HEK293 (cell line): ENCODE measurements around the gene MED13L.
A peak's percentile ranks its signal among the peaks of the same experiment; 100 is the strongest.

Source experiments
- CTCF ChIA-PET: fragments of 350-600 bp; formaldehyde crosslinking; extraction: SDS; loops from one replicate; lab custom pipeline; 2021; ENCODE audit warnings: antibody characterized with exemption; lab: Yijun Ruan, JAX
- POLR2A ChIA-PET: fragments of 300-600 bp; formaldehyde crosslinking; extraction: SDS; loops from one replicate; lab custom pipeline; 2020; ENCODE audit warnings: antibody characterized with exemption, inconsistent platforms; lab: Yijun Ruan, JAX
- H3K27ac ChIP-seq: fragments of 200-500 bp; sonication (Bioruptor generic); 2 replicates; pipeline ENCODE4 v1.5.1; 2014; ENCODE audit warnings: low read depth, low read length, control low read depth, inconsistent platforms; ENCODE audit errors: extremely low read depth
- H3K36me3 ChIP-seq, 2 experiments: fragments of 200-500 bp in 1 of 2; sonication (Bioruptor generic) in 1 of 2; 1 replicate in 1 of 2; 2 replicates in 1 of 2; pipeline ENCODE4 v1.5.1; 2014 to 2017; ENCODE audit warnings: inconsistent platforms in 2 of 2, low read length in 2 of 2; ENCODE audit not compliant: control insufficient read depth in 2 of 2, insufficient read depth in 1 of 2
- H3K4me1 ChIP-seq: fragments of 200-500 bp; sonication (Bioruptor generic); 2 replicates; pipeline ENCODE4 v1.5.1; 2014; ENCODE audit warnings: mild to moderate bottlenecking, low read length, inconsistent platforms; ENCODE audit not compliant: control insufficient read depth, insufficient read depth
- H3K4me3 ChIP-seq: 2 replicates; pipeline ENCODE4 v1.5.1; 2011; ENCODE audit warnings: low read depth, mild to moderate bottlenecking, control low read depth, low read length, moderate library complexity
- H3K9me3 ChIP-seq: fragments of 200-500 bp; sonication (Bioruptor generic); 2 replicates; pipeline ENCODE4 v1.5.1; 2014; ENCODE audit warnings: low read depth, low read length, inconsistent platforms; ENCODE audit not compliant: control insufficient read depth, insufficient read depth
- BCL11B ChIP-seq: fragments of 450-650 bp; formaldehyde crosslinking; IDR thresholded peaks from 2 replicates; pipeline ENCODE4 v1.5.1; 2016; ENCODE audit warnings: low read depth, missing biosample characterization, missing genetic modification characterization
- GLI4 ChIP-seq: fragments of 450-650 bp; formaldehyde crosslinking; IDR thresholded peaks from 2 replicates; pipeline ENCODE4 v1.5.1; 2016; ENCODE audit warnings: missing biosample characterization, missing genetic modification characterization
- HOXA7 ChIP-seq: sonication (generic); formaldehyde crosslinking; IDR thresholded peaks from 2 replicates; pipeline ENCODE4 v1.8.1; 2022; ENCODE audit warnings: missing genetic modification reagents, borderline replicate concordance
- KLF17 ChIP-seq: fragments of 450-650 bp; formaldehyde crosslinking; IDR thresholded peaks from 2 replicates; pipeline ENCODE4 v1.5.1; 2016; ENCODE audit warnings: missing biosample characterization, missing genetic modification characterization
- KLF7 ChIP-seq: fragments of 450-650 bp; formaldehyde crosslinking; IDR thresholded peaks from 2 replicates; pipeline ENCODE4 v1.5.1; 2016; ENCODE audit warnings: missing biosample characterization, missing genetic modification characterization, borderline replicate concordance
- PBX3 ChIP-seq: sonication (generic); formaldehyde crosslinking; IDR thresholded peaks from 2 replicates; pipeline ENCODE4 v1.8.1; 2022; ENCODE audit warnings: mild to moderate bottlenecking, moderate library complexity, missing genetic modification reagents
- ZBTB11 ChIP-seq: fragments of 450-650 bp; formaldehyde crosslinking; conservative IDR thresholded peaks from 2 replicates; pipeline ENCODE4 v1.5.1; 2016; ENCODE audit warnings: low read depth, missing biosample characterization, missing genetic modification characterization
- ZBTB21 ChIP-seq: fragments of 450-650 bp; formaldehyde crosslinking; IDR thresholded peaks from 2 replicates; pipeline ENCODE4 v1.5.1; 2017; ENCODE audit warnings: missing biosample characterization, missing genetic modification characterization
- ZIC2 ChIP-seq: fragments of 450-650 bp; formaldehyde crosslinking; IDR thresholded peaks from 2 replicates; pipeline ENCODE4 v1.5.1; 2016; ENCODE audit warnings: missing biosample characterization, missing genetic modification characterization
- ZNF10 ChIP-seq: fragments of 450-650 bp; formaldehyde crosslinking; IDR thresholded peaks from 2 replicates; pipeline ENCODE4 v1.5.1; 2017; ENCODE audit warnings: missing biosample characterization, missing genetic modification characterization
- ZNF174 ChIP-seq: fragments of 450-650 bp; formaldehyde crosslinking; IDR thresholded peaks from 2 replicates; pipeline ENCODE4 v1.5.0; 2017; ENCODE audit warnings: missing biosample characterization, mild to moderate bottlenecking, missing genetic modification characterization
- ZNF223 ChIP-seq: fragments of 450-650 bp; formaldehyde crosslinking; IDR thresholded peaks from 2 replicates; pipeline ENCODE4 v1.5.1; 2016; ENCODE audit warnings: missing biosample characterization, missing genetic modification characterization
- ZNF23 ChIP-seq: fragments of 450-650 bp; formaldehyde crosslinking; IDR thresholded peaks from 2 replicates; pipeline ENCODE4 v1.5.1; 2016; ENCODE audit warnings: missing biosample characterization, missing genetic modification characterization, borderline replicate concordance
- ZNF24 ChIP-seq: fragments of 450-650 bp; formaldehyde crosslinking; IDR thresholded peaks from 2 replicates; pipeline ENCODE4 v1.5.1; 2016; ENCODE audit warnings: missing biosample characterization, missing genetic modification characterization
- ZNF280C ChIP-seq: fragments of 450-650 bp; formaldehyde crosslinking; IDR thresholded peaks from 2 replicates; pipeline ENCODE4 v1.5.1; 2016; ENCODE audit warnings: missing biosample characterization, missing genetic modification characterization
- ZNF302 ChIP-seq: fragments of 450-650 bp; formaldehyde crosslinking; IDR thresholded peaks from 2 replicates; pipeline ENCODE4 v1.5.1; 2016; ENCODE audit warnings: missing biosample characterization, missing genetic modification characterization, low read depth
- ZNF341 ChIP-seq: fragments of 450-650 bp; formaldehyde crosslinking; IDR thresholded peaks from 2 replicates; pipeline ENCODE4; 2016; ENCODE audit warnings: low read depth, missing biosample characterization, missing genetic modification characterization
- ZNF354C ChIP-seq: fragments of 450-650 bp; formaldehyde crosslinking; IDR thresholded peaks from 2 replicates; pipeline ENCODE4 v1.5.1; 2016; ENCODE audit warnings: missing biosample characterization, missing genetic modification characterization, low read depth, borderline replicate concordance
- ZNF366 ChIP-seq: fragments of 450-650 bp; formaldehyde crosslinking; conservative IDR thresholded peaks from 2 replicates; pipeline ENCODE4 v1.5.1; 2016; ENCODE audit warnings: missing biosample characterization, missing genetic modification characterization
- ZNF416 ChIP-seq: fragments of 450-650 bp; formaldehyde crosslinking; IDR thresholded peaks from 2 replicates; pipeline ENCODE4 v1.5.1; 2016; ENCODE audit warnings: missing biosample characterization, missing genetic modification characterization
- ZNF510 ChIP-seq: fragments of 450-650 bp; formaldehyde crosslinking; IDR thresholded peaks from 2 replicates; pipeline ENCODE4 v1.5.1; 2018; ENCODE audit warnings: mild to moderate bottlenecking, missing genetic modification characterization, missing biosample characterization; ENCODE audit not compliant: insufficient replicate concordance
- ZNF549 ChIP-seq: fragments of 450-650 bp; IDR thresholded peaks from 2 replicates; pipeline ENCODE4 v1.5.1; 2018; ENCODE audit warnings: missing biosample characterization, missing genetic modification characterization, mild to moderate bottlenecking, inconsistent platforms, moderate library complexity
- ZNF610 ChIP-seq: fragments of 450-650 bp; formaldehyde crosslinking; IDR thresholded peaks from 2 replicates; pipeline ENCODE4 v1.5.1; 2016; ENCODE audit warnings: missing biosample characterization, missing genetic modification characterization, borderline replicate concordance
- ZNF623 ChIP-seq: fragments of 450-650 bp; formaldehyde crosslinking; IDR thresholded peaks from 2 replicates; pipeline ENCODE4 v1.5.1; 2016; ENCODE audit warnings: missing biosample characterization, missing genetic modification characterization
- ZNF624 ChIP-seq: fragments of 450-650 bp; formaldehyde crosslinking; IDR thresholded peaks from 2 replicates; pipeline ENCODE4 v1.5.1; 2017; ENCODE audit warnings: missing biosample characterization, missing genetic modification characterization
- ZNF626 ChIP-seq: fragments of 450-650 bp; sonication (Bioruptor Pico); formaldehyde crosslinking; IDR thresholded peaks from 2 replicates; pipeline ENCODE4 v1.5.1; 2018; ENCODE audit warnings: missing biosample characterization, missing genetic modification characterization, inconsistent platforms
- ZNF76 ChIP-seq: fragments of 450-650 bp; formaldehyde crosslinking; IDR thresholded peaks from 2 replicates; pipeline ENCODE4; 2016; ENCODE audit warnings: low read depth, missing biosample characterization, missing genetic modification characterization, borderline replicate concordance
- ZNF777 ChIP-seq: fragments of 450-650 bp; formaldehyde crosslinking; IDR thresholded peaks from 2 replicates; pipeline ENCODE4 v1.5.1; 2017; ENCODE audit warnings: missing biosample characterization, missing genetic modification characterization, borderline replicate concordance
- ZNF791 ChIP-seq: fragments of 450-650 bp; formaldehyde crosslinking; IDR thresholded peaks from 2 replicates; pipeline ENCODE4 v1.5.1; 2016; ENCODE audit warnings: missing biosample characterization, missing genetic modification characterization
- ZNF843 ChIP-seq: fragments of 450-650 bp; formaldehyde crosslinking; IDR thresholded peaks from 2 replicates; pipeline ENCODE4 v1.5.1; 2016; ENCODE audit warnings: missing biosample characterization, missing genetic modification characterization
- ZSCAN23 ChIP-seq: fragments of 450-650 bp; formaldehyde crosslinking; IDR thresholded peaks from 2 replicates; pipeline ENCODE4 v1.5.1; 2016; ENCODE audit warnings: missing biosample characterization, missing genetic modification characterization
- TF ChIP-seq, protein P1 (sequence below): IDR thresholded peaks from 2 replicates; pipeline ENCODE4 v1.6.1; 2011; ENCODE audit warnings: mild to moderate bottlenecking, low read depth, low read length, borderline replicate concordance

The MED13L gene

DNA sequence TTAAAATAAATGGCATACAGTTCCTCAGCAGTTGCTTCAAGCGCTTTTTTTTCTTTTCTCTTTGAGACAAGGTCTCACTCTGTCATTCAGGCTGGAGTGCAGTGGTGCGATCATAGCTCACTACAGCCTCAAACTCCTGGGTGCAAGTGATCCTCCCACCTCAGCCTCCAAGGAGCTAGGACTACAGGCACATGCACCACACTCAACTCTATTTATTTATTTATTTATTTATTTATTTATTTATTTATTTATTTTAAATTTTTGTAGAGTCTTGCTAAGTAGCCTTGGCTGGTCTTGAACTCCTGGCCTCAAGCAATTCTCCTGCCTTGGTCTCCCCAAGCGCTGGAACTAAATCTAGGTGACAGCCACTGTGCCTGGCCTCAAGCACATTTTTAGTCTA is 132.0 kb downstream of the MED13L start:
- Histone ChIP-seq H3K4me3 (no peak overlapping the region), H3K27ac (no peak overlapping the region), H3K36me3 (no peaks in the 10 kb centered on the region), H3K4me1 (peaks cover 42% of the 10 kb centered on the region), H3K9me3 (no peaks in the 10 kb centered on the region)
- ChIA-PET CTCF (no interaction called here), POLR2A (no interaction called here)
- TF ChIP-seq PBX3 (CRISPR knock-in tag) (no peak), ZNF174 (tag by site-specific recombination) (no peak), ZNF76 (tag by site-specific recombination) (no peak), ZNF510 (peak; percentile 85), ZIC2 (tag by site-specific recombination) (no peak), ZNF843 (tag by site-specific recombination) (no peak), ZNF10 (tag by site-specific recombination) (no peak), ZBTB11 (tag by site-specific recombination) (peak; percentile 74), ZNF626 (no peak), ZNF223 (tag by site-specific recombination) (no peak), ZNF416 (tag by site-specific recombination) (no peak), ZNF280C (tag by site-specific recombination) (no peak), ZNF302 (tag by site-specific recombination) (no peak), KLF7 (tag by site-specific recombination) (no peak), ZNF610 (tag by site-specific recombination) (0 out of 2 replicates have a peak, but pooled peaks have one; percentile 48), ZNF354C (tag by site-specific recombination) (no peak), KLF17 (tag by site-specific recombination) (no peak), ZBTB21 (tag by site-specific recombination) (0 out of 2 replicates have a peak, but pooled peaks have one; percentile 25), BCL11B (tag by site-specific recombination) (no peak), GLI4 (tag by site-specific recombination) (no peak), ZNF791 (tag by site-specific recombination) (no peak), ZNF777 (tag by site-specific recombination) (no peak), ZNF341 (no peak), ZNF549 (no peak), ZNF24 (tag by site-specific recombination) (no peak), ZNF366 (tag by site-specific recombination) (0 out of 2 replicates have a peak, but pooled peaks have one; percentile 19), ZNF624 (no peak), ZNF623 (tag by site-specific recombination) (peak; percentile 82), HOXA7 (no peak), ZNF23 (tag by site-specific recombination) (no peak), ZSCAN23 (tag by site-specific recombination) (no peak)
- TF ChIP-seq, protein P1, sequence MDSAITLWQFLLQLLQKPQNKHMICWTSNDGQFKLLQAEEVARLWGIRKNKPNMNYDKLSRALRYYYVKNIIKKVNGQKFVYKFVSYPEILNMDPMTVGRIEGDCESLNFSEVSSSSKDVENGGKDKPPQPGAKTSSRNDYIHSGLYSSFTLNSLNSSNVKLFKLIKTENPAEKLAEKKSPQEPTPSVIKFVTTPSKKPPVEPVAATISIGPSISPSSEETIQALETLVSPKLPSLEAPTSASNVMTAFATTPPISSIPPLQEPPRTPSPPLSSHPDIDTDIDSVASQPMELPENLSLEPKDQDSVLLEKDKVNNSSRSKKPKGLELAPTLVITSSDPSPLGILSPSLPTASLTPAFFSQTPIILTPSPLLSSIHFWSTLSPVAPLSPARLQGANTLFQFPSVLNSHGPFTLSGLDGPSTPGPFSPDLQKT, result no peak
